Ovary (tissue), 3 donors: ENCODE measurements around the gene UBE2N.

Experiments
- POLR2A ChIP-seq: fragments of 450-650 bp; IDR thresholded peaks from one replicate; pipeline ENCODE4 v1.6.1; 2017; ENCODE audit warnings: antibody characterized with exemption, mild to moderate bottlenecking, moderate library complexity
- TF ChIP-seq, protein P1 (sequence below), 3 donors: fragments of 450-650 bp in 2 of 3; fragments of 200-600 bp in 1 of 3; IDR thresholded peaks; one replicate each; pipeline versions ENCODE4 v1.5.1 to v1.8.0; 2016 to 2022; ENCODE audit warnings: antibody characterized with exemption in 3 of 3, mild to moderate bottlenecking in 1 of 3
- donor health status: DM: no; HTN: no; CAD: no.

DNA sequence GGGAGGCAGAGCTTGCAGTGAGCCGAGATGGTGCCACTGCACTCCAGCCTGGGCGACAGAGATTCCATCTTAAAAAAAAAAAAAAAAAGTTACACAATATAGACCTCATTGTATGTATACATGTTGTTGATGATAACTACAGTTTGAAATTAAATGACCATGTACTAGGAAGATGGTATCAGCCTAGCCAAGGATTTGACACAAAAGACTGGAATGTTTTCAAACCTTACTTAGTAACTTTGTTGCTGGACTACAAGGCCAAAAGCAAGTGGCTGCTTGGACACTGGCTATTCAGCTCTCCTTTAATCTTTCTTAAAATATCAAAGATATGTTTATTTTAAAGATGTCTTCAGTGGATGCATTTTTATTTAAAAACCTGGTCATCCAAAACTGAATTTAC is 82.9 kb downstream of the UBE2N start:
- TF ChIP-seq, protein P1, sequence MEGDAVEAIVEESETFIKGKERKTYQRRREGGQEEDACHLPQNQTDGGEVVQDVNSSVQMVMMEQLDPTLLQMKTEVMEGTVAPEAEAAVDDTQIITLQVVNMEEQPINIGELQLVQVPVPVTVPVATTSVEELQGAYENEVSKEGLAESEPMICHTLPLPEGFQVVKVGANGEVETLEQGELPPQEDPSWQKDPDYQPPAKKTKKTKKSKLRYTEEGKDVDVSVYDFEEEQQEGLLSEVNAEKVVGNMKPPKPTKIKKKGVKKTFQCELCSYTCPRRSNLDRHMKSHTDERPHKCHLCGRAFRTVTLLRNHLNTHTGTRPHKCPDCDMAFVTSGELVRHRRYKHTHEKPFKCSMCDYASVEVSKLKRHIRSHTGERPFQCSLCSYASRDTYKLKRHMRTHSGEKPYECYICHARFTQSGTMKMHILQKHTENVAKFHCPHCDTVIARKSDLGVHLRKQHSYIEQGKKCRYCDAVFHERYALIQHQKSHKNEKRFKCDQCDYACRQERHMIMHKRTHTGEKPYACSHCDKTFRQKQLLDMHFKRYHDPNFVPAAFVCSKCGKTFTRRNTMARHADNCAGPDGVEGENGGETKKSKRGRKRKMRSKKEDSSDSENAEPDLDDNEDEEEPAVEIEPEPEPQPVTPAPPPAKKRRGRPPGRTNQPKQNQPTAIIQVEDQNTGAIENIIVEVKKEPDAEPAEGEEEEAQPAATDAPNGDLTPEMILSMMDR (IDR thresholded peaks at IDR 0.05) = no peak
- no peak for TF ChIP-seq POLR2A
